Colonic mucosa (tissue), 4 donors: ENCODE data around the gene ARHGEF26. TPM values are rescaled to one million over a fixed set of nuclear protein-coding genes. Genes with fewer than 3 reads are reported as not detected.

Experiments
- DNase-seq: peaks from one replicate; pipeline ENCODE4 v3.0.0-alpha.2; 2020
- H3K27ac ChIP-seq: fragments of 200-600 bp; one replicate; pipeline ENCODE4 v1.8.0; 2021
- H3K27me3 ChIP-seq: fragments of 200-600 bp; one replicate; pipeline ENCODE4 v1.8.0; 2021
- H3K36me3 ChIP-seq: fragments of 200-600 bp; one replicate; pipeline ENCODE4 v1.8.0; 2021
- H3K4me1 ChIP-seq: fragments of 200-600 bp; one replicate; pipeline ENCODE4 v1.8.0; 2021; ENCODE audit warnings: mild to moderate bottlenecking
- H3K4me3 ChIP-seq: fragments of 200-600 bp; one replicate; pipeline ENCODE4 v1.8.0; 2021
- H3K9ac ChIP-seq, 2 donors: one replicate each; pipeline ENCODE4 v1.7.0; 2013; ENCODE audit warnings: control low read depth in 2 of 2, low read depth in 2 of 2, low read length in 2 of 2
- H3K9me3 ChIP-seq: fragments of 200-600 bp; one replicate; pipeline ENCODE4 v1.8.0; 2021
- intact Hi-C: fragments of 100-400 bp; cut with DNase I; formaldehyde crosslinking; loops from one replicate; pipeline ENCODE4 v1.14.1; 2022
- total RNA-seq, 2 donors: library from RNA; stranded (reverse); fragmentation: NEBNext Ultra II Directional in 1 of 2; extraction: Animal tissue kit (Norgen Biotek cat#: 25700) in 1 of 2; gene quantifications; one replicate each; pipeline ENCODE4 v1.2.1, GENCODE V29; 2021
- TF ChIP-seq, protein P1 (sequence below): fragments of 200-600 bp; IDR thresholded peaks from one replicate; pipeline ENCODE4 v1.8.0; 2022; ENCODE audit warnings: antibody characterized with exemption, mild to moderate bottlenecking
- donor health status: healthy.
- donor health status: DM: no; HTN: no; CAD: no.
- donor health status: DM: no; HTN: no; CAD: no.

Gene ARHGEF26
- total RNA-seq, 2 donors from 2014 or later: 5.2 to 6.6 TPM

DNA sequence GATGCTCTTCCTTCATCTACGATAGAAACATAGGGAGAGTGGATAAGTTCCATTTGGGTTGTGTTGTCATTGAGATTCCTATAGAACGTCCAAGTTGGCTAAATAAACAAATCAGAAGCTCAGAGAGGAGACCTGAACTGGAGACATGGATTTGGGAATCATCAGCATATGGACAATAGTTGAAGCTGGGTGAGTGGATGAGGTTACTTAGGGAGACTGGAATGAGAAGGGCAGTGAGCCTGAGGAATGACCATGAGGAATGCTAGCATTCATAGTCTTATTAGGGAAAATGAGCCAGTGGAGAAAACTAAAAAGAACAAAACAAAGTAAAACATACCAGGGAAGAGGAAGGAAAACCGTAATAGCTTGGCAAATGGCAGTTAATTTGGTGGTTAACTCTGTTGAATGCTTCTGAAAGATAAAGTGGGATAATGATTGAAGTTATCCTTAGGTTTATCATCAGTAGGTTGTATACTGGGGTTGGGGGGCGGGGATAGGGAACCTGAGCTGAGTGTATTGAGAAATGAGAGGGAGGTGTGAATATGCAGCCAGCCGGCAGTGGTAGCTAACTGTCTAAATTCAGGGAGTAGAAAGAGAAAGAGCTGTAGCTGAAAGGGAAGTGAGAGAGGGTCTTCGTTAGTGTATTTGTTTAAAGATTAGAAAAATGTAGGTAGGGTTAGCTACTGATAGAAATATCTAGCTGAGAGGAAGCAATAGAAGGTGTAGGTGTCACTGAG, 74.6 kb downstream of the ARHGEF26 start:
- H3K9ac ChIP-seq: no peak overlapping the region
- intact Hi-C loops: no loop called here
- no peak overlapping the region for H3K4me3 ChIP-seq
- no peak overlapping the region for H3K27ac ChIP-seq
- H3K4me1 ChIP-seq: no peaks in the 10 kb centered on the region
- TF ChIP-seq, protein P1, sequence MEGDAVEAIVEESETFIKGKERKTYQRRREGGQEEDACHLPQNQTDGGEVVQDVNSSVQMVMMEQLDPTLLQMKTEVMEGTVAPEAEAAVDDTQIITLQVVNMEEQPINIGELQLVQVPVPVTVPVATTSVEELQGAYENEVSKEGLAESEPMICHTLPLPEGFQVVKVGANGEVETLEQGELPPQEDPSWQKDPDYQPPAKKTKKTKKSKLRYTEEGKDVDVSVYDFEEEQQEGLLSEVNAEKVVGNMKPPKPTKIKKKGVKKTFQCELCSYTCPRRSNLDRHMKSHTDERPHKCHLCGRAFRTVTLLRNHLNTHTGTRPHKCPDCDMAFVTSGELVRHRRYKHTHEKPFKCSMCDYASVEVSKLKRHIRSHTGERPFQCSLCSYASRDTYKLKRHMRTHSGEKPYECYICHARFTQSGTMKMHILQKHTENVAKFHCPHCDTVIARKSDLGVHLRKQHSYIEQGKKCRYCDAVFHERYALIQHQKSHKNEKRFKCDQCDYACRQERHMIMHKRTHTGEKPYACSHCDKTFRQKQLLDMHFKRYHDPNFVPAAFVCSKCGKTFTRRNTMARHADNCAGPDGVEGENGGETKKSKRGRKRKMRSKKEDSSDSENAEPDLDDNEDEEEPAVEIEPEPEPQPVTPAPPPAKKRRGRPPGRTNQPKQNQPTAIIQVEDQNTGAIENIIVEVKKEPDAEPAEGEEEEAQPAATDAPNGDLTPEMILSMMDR: no peak
- no peaks in the 10 kb centered on the region for H3K27me3 ChIP-seq
- H3K9me3 ChIP-seq: no peaks in the 10 kb centered on the region
- H3K36me3 ChIP-seq: no peaks in the 10 kb centered on the region
- no peak for DNase-seq

DNA sequence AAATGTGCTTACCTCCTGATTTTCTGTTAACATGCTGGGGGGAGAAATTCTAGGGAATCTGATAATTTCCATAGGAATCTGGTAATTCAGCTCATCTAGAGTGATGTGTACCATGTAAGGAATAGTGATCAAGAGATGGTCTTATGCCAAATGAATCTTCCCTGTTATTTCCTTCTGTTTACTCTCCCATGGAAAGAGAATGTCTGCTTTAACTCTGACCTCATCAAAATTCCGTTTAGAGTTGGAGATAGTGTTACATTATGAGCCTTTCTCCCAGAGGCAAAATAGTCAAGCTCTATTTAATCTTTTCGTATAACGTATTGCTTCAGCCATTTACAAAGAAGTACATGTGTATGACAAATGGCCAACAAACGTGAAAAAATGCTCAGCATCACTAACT, 76.6 kb downstream of the ARHGEF26 start:
- Histone ChIP-seq H3K9ac (no peak overlapping the region), H3K27ac (no peak overlapping the region), H3K9me3 (no peaks in the 10 kb centered on the region), H3K4me1 (no peaks in the 10 kb centered on the region), H3K36me3 (no peaks in the 10 kb centered on the region), H3K27me3 (no peaks in the 10 kb centered on the region), H3K4me3 (no peak overlapping the region)
- intact Hi-C loops: no loop called here
- TF ChIP-seq, protein P1: no peak
- DNase-seq: no peak

DNA sequence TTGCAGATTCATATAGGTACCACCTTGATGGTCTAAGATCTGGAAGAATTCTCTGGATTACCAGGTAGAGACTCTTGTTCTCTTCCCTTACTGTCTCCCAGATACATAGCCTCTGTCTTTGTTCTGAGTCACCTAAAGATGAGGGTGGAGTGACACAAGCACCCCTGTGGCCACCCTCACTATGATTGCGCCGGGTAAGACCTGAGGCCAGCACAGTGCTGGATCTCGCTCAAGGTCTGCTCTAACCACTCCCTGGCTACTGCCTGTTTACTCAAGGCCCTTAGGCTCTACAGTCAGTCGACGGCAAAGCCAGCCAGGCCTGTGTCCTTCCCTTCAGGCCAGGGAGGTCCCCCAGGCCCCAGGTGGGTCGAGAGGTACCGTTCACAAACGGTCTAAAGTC, 88.3 kb downstream of the ARHGEF26 start:
- no peak overlapping the region for H3K9ac ChIP-seq
- no peak for DNase-seq
- no peaks in the 10 kb centered on the region for H3K9me3 ChIP-seq
- intact Hi-C loops: no loop called here
- H3K4me3 ChIP-seq: no peak overlapping the region
- no peak overlapping the region for H3K27ac ChIP-seq
- TF ChIP-seq, protein P1: no peak
- no peaks in the 10 kb centered on the region for H3K4me1 ChIP-seq
- H3K27me3 ChIP-seq: no peaks in the 10 kb centered on the region
- no peaks in the 10 kb centered on the region for H3K36me3 ChIP-seq

DNA sequence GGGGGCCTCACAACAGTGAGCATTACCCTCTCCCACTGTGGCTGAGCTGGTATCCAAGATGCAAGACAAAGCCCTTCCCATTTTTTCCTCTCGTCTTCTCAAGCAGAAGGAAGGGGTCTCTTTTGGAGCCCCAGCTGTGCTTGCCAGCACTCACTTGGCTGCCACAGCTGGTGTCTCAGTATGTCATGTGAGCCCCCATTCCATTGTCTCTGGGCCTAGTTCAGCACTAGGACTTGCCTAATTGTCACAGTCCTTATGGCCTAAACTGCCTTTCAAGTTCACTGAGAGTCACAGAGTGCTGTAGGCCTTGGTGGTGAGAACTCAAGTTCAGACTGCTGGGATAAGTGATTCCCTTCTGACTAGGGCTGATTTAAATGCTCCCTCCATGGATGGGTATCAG, 89.8 kb downstream of the ARHGEF26 start:
- Histone ChIP-seq H3K36me3 (no peaks in the 10 kb centered on the region), H3K27me3 (no peaks in the 10 kb centered on the region), H3K4me1 (no peaks in the 10 kb centered on the region), H3K9me3 (no peaks in the 10 kb centered on the region), H3K27ac (no peak overlapping the region), H3K4me3 (no peak overlapping the region), H3K9ac (no peak overlapping the region)
- TF ChIP-seq, protein P1: no peak
- no peak for DNase-seq
- intact Hi-C loops: no loop called here

DNA sequence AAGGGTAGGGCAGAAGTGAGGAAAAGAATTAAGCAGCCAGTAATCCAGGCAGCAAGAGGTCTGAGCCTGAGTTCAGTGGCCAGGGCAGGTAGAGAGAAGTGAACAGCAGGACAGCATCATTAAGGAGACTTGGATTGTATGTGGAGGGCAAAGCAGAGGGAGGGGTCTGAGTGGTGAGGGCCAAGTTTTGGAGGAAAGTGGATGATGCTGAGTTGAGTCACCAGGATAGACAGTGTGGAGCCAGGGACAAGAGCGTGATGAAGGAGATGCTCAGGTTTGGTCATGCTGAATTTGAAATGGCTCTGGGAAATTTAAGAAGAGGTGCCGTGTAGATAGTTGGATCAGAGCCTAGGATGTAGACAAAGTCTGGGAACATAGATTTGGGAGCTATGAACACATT, 93.1 kb downstream of the ARHGEF26 start:
- no peaks in the 10 kb centered on the region for H3K9me3 ChIP-seq
- no peaks in the 10 kb centered on the region for H3K4me1 ChIP-seq
- intact Hi-C loops: no loop called here
- H3K27me3 ChIP-seq: no peaks in the 10 kb centered on the region
- no peak overlapping the region for H3K27ac ChIP-seq
- no peak overlapping the region for H3K9ac ChIP-seq
- H3K36me3 ChIP-seq: no peaks in the 10 kb centered on the region
- H3K4me3 ChIP-seq: no peak overlapping the region
- DNase-seq: no peak
- TF ChIP-seq, protein P1: no peak
